ENCODE results near the gene DNASE1L3. TPM values are rescaled to one million over a fixed set of nuclear protein-coding genes. Genes with fewer than 3 reads are reported as not detected.

DNASE1L3 gene
- total and polyA plus RNA-seq, 2 of the 13 experiments (the other 11 are each of a cell fraction or from before 2014, with no cell fraction given), result 0.86 to 1.7 TPM

- Histone ChIP-seq H3K9ac (ENCODE audit: insufficient read depth, low read depth, low read length) (no peak overlapping the region), H3K4me1 (ENCODE audit: insufficient read depth, low read length) (peaks cover 80% of the 10 kb centered on the region), H3K27ac (ENCODE audit: extremely low read length, insufficient read depth, low read length) (no peak overlapping the region), H4K20me1 (ENCODE audit: insufficient read depth, low read length) (no peaks in the 10 kb centered on the region), H3K36me3 (replicated peaks in 1 of 2; ENCODE audit: control insufficient read depth in 1 of 2, insufficient read depth in 2 of 2, low read length in 2 of 2) (no peaks in the 10 kb centered on the region), H3K79me2 (ENCODE audit: insufficient read depth, low read length) (no peaks in the 10 kb centered on the region), H3K4me2 (ENCODE audit: low read depth, low read length) (no peak overlapping the region), H3K9me3 (ENCODE audit: low read length) (no peaks in the 10 kb centered on the region), H2AFZ (ENCODE audit: low read length) (no peak overlapping the region), H3K4me3 (replicated peaks in 1 of 3; ENCODE audit: insufficient read depth in 1 of 3, low read depth in 2 of 3, low read length in 3 of 3) (no peak overlapping the region), H3K27me3 (ENCODE audit: control insufficient read depth in 1 of 2, insufficient read depth in 2 of 2, low read length in 2 of 2) (no peaks in the 10 kb centered on the region)
- ATAC-seq, result no peak
- 76% methylated on average over 3 of the region's 3 CpGs for WGBS (ENCODE audit: low lambda C conversion rate)
- intact Hi-C loops (cut with micrococcal nuclease; ENCODE audit: unreplicated experiment) (no loop called here), in situ Hi-C loops (cut with HindIII; ENCODE audit: extremely low pct_ligation_motif_present, low pct_unique_long_range_greater_than_20kb) (no loop called here)
- ChIA-PET POLR2A (no interaction called here), CTCF (ENCODE audit: low intra/inter-chr PET ratio, low total read pairs) (no interaction called here)
- BruUV-seq (replicated peaks), result no TSS peak
- no peak for DNase-seq (ENCODE audit: low spot score)
- TF ChIP-seq ZNF512 (CRISPR knock-in tag; IDR thresholded peaks at IDR 0.05) (peak; percentile 84), RBFOX2 (IDR thresholded peaks at IDR 0.05; ENCODE audit: low read depth, low read length) (no peak)
- FAIRE-seq, result no peak
Observed at GRCh38 chr3:58209933-58210332, 839 bp downstream of the DNASE1L3 start.

- intact Hi-C loops (cut with micrococcal nuclease; ENCODE audit: unreplicated experiment), result no loop called here
- CTCF ChIA-PET (ENCODE audit: low intra/inter-chr PET ratio, low total read pairs), result no interaction called here
Observed at GRCh38 chr3:58207954-58208353, 2.8 kb downstream of the DNASE1L3 start.

More at GRCh38 chr3:58207954-58208353, 2.8 kb downstream of the DNASE1L3 start:
- BruUV-seq (replicated peaks), result no TSS peak
- Histone ChIP-seq H2AFZ (ENCODE audit: low read length) (no peak overlapping the region), H4K20me1 (ENCODE audit: insufficient read depth, low read length) (no peaks in the 10 kb centered on the region), H3K79me2 (ENCODE audit: insufficient read depth, low read length) (no peaks in the 10 kb centered on the region), H3K4me3 (replicated peaks in 1 of 3; ENCODE audit: insufficient read depth in 1 of 3, low read depth in 2 of 3, low read length in 3 of 3) (no peak overlapping the region), H3K9me3 (ENCODE audit: low read length) (no peaks in the 10 kb centered on the region), H3K9ac (ENCODE audit: insufficient read depth, low read depth, low read length) (no peak overlapping the region), H3K27ac (ENCODE audit: extremely low read length, insufficient read depth, low read length) (no peak overlapping the region), H3K27me3 (ENCODE audit: control insufficient read depth in 1 of 2, insufficient read depth in 2 of 2, low read length in 2 of 2) (no peaks in the 10 kb centered on the region), H3K36me3 (replicated peaks in 1 of 2; ENCODE audit: control insufficient read depth in 1 of 2, insufficient read depth in 2 of 2, low read length in 2 of 2) (no peaks in the 10 kb centered on the region), H3K4me1 (ENCODE audit: insufficient read depth, low read length) (peaks cover 82% of the 10 kb centered on the region), H3K4me2 (ENCODE audit: low read depth, low read length) (no peak overlapping the region)
- no peak for DNase-seq (ENCODE audit: low spot score)
- POLR2A ChIA-PET, result interaction anchor here (1.0 kb wide), 1 partner anchor 32 kb away, joined by 3 read pairs; no protein-coding TSS in a partner anchor
- FAIRE-seq, result no peak
- TF ChIP-seq RARA (CRISPR knock-in tag; IDR thresholded peaks at IDR 0.05), result peak; percentile 74
- TF ChIP-seq NCOR1 (IDR thresholded peaks at IDR 0.05; ENCODE audit: borderline replicate concordance, low read length), result 0 out of 2 replicates have a peak, but pooled peaks have one; percentile 21
- 0 out of 2 replicates have a peak, but pooled peaks have one; percentile 19 for TF ChIP-seq BCL6 (CRISPR knock-in tag; IDR thresholded peaks at IDR 0.05)
- peak; percentile 55 for TF ChIP-seq SKI (IDR thresholded peaks at IDR 0.05; ENCODE audit: partially characterized antibody)
- TF ChIP-seq ZNF615 (CRISPR knock-in tag; IDR thresholded peaks at IDR 0.05; ENCODE audit: borderline replicate concordance), result no peak
- TF ChIP-seq RXRA (CRISPR knock-in tag; IDR thresholded peaks at IDR 0.05), result peak; percentile 41; the same call in 1 of the 2 replicates
- in situ Hi-C loops (cut with HindIII; ENCODE audit: extremely low pct_ligation_motif_present, low pct_unique_long_range_greater_than_20kb), result no loop called here
- WGBS (ENCODE audit: low lambda C conversion rate), result 70% methylated on average over 4 of the region's 4 CpGs
- ATAC-seq, result no peak
